ENCODE measurements around the gene C3orf62. TPM values are rescaled to one million over a fixed set of nuclear protein-coding genes. Genes with fewer than 3 reads are reported as not detected.

The C3orf62 gene
- total RNA-seq, 1 experiment from 2014 or later: 6.9 TPM

GRCh38 chr3:49278548-49278947 is 1.5 kb upstream of the C3orf62 start:
- H3K27ac ChIP-seq: no peak overlapping the region
- H3K79me2 ChIP-seq (ENCODE audit: low read depth): no peaks in the 10 kb centered on the region
- no peaks in the 10 kb centered on the region for H3K9me2 ChIP-seq (ENCODE audit: insufficient read depth)
- no peak overlapping the region for H3K4me3 ChIP-seq
- DNase-seq: no peak
- BruUV-seq (replicated peaks): no TSS peak
- ChIA-PET CTCF (no interaction called here), POLR2A (ENCODE audit: unreplicated experiment) (interaction anchor here (0.7 kb wide), 1 partner anchor 874 kb away, joined by 4 read pairs; no protein-coding TSS in a partner anchor)
- H3K4me2 ChIP-seq: no peak overlapping the region
- TF ChIP-seq EZH2 (IDR thresholded peaks at IDR 0.05; ENCODE audit: low read depth): no peak
- TF ChIP-seq, protein P1, sequence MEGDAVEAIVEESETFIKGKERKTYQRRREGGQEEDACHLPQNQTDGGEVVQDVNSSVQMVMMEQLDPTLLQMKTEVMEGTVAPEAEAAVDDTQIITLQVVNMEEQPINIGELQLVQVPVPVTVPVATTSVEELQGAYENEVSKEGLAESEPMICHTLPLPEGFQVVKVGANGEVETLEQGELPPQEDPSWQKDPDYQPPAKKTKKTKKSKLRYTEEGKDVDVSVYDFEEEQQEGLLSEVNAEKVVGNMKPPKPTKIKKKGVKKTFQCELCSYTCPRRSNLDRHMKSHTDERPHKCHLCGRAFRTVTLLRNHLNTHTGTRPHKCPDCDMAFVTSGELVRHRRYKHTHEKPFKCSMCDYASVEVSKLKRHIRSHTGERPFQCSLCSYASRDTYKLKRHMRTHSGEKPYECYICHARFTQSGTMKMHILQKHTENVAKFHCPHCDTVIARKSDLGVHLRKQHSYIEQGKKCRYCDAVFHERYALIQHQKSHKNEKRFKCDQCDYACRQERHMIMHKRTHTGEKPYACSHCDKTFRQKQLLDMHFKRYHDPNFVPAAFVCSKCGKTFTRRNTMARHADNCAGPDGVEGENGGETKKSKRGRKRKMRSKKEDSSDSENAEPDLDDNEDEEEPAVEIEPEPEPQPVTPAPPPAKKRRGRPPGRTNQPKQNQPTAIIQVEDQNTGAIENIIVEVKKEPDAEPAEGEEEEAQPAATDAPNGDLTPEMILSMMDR (conservative IDR thresholded peaks at IDR 0.05): no peak
- H3K9me3 ChIP-seq (ENCODE audit: insufficient read depth, low read depth): no peaks in the 10 kb centered on the region
- H4K20me1 ChIP-seq (ENCODE audit: insufficient read depth): no peaks in the 10 kb centered on the region
- intact Hi-C loops (cut with micrococcal nuclease; ENCODE audit: unreplicated experiment): no loop called here
- no peaks in the 10 kb centered on the region for H3K4me1 ChIP-seq (replicated peaks; ENCODE audit: insufficient read depth)
- no peak overlapping the region for H2AFZ ChIP-seq
- H3K27me3 ChIP-seq (ENCODE audit: insufficient read depth, low read depth): no peaks in the 10 kb centered on the region
- peaks cover 7% of the 10 kb centered on the region; the same call in 1 of the 2 replicates for H3K36me3 ChIP-seq (ENCODE audit: low read depth)
- H3F3A ChIP-seq (ENCODE audit: insufficient read depth, low read depth): no peaks in the 10 kb centered on the region

DNA sequence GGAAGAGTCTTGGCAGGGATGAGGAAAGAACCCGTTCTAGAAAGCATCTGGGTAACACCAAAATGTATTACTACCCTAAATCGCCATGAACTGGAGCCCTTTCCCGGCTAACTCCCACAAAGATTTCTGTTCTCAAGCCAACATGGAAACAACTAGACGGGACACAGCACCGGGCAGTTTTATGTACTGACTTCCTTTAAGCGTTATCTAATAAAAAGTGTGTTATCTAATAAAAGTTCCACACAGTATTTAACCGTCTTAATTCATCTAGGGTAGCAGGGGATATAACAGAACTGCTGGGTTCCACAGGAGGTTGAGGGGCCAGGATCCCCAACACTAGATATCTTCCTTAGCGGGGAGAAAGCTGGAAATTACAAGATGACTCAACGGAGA is 347 bp upstream of the C3orf62 start:
- Histone ChIP-seq H4K20me1 (ENCODE audit: insufficient read depth) (no peaks in the 10 kb centered on the region), H3K4me3 (no peak overlapping the region), H3K27me3 (ENCODE audit: insufficient read depth, low read depth) (no peaks in the 10 kb centered on the region), H3K27ac (no peak overlapping the region), H3K9me2 (ENCODE audit: insufficient read depth) (no peaks in the 10 kb centered on the region), H3F3A (ENCODE audit: insufficient read depth, low read depth) (no peaks in the 10 kb centered on the region), H3K79me2 (ENCODE audit: low read depth) (no peaks in the 10 kb centered on the region), H3K9me3 (ENCODE audit: insufficient read depth, low read depth) (no peaks in the 10 kb centered on the region), H2AFZ (no peak overlapping the region), H3K4me1 (replicated peaks; ENCODE audit: insufficient read depth) (no peaks in the 10 kb centered on the region), H3K4me2 (no peak overlapping the region), H3K36me3 (ENCODE audit: low read depth) (peaks cover 7% of the 10 kb centered on the region; the same call in 1 of the 2 replicates)
- intact Hi-C loops (cut with micrococcal nuclease; ENCODE audit: unreplicated experiment): no loop called here
- POLR2A ChIA-PET (ENCODE audit: unreplicated experiment): no interaction called here
- CTCF ChIA-PET: no interaction called here
- no TSS peak for BruUV-seq (replicated peaks)
- no peak for DNase-seq
- TF ChIP-seq, protein P1 (conservative IDR thresholded peaks at IDR 0.05): no peak

GRCh38 chr3:49273825-49274532 is 3.1 kb downstream of the C3orf62 start:
- H3K9me2 ChIP-seq (ENCODE audit: insufficient read depth): no peaks in the 10 kb centered on the region
- ChIA-PET CTCF (no interaction called here), POLR2A (ENCODE audit: unreplicated experiment) (interaction anchor here (0.5 kb wide), 1 partner anchor 442 kb away, joined by 17 read pairs; no protein-coding TSS in a partner anchor)

More at GRCh38 chr3:49273825-49274532, 3.1 kb downstream of the C3orf62 start:
- Histone ChIP-seq H3K4me2 (no peak overlapping the region), H4K20me1 (ENCODE audit: insufficient read depth) (no peaks in the 10 kb centered on the region), H3K9me3 (ENCODE audit: insufficient read depth, low read depth) (no peaks in the 10 kb centered on the region), H3K4me3 (no peak overlapping the region), H3F3A (ENCODE audit: insufficient read depth, low read depth) (no peaks in the 10 kb centered on the region), H3K27ac (no peak overlapping the region), H3K27me3 (ENCODE audit: insufficient read depth, low read depth) (no peaks in the 10 kb centered on the region), H3K79me2 (ENCODE audit: low read depth) (no peaks in the 10 kb centered on the region), H2AFZ (no peak overlapping the region), H3K4me1 (replicated peaks; ENCODE audit: insufficient read depth) (no peaks in the 10 kb centered on the region), H3K36me3 (ENCODE audit: low read depth) (0 out of 2 replicates have a peak, but pooled peaks cover 7% of the 10 kb centered on the region)
- DNase-seq: no peak
- TF ChIP-seq, protein P1 (conservative IDR thresholded peaks at IDR 0.05): no peak
- TF ChIP-seq EZH2 (IDR thresholded peaks at IDR 0.05; ENCODE audit: low read depth): no peak
- no TSS peak for BruUV-seq (replicated peaks)
- intact Hi-C loops (cut with micrococcal nuclease; ENCODE audit: unreplicated experiment): no loop called here

All from PC-9 (cell line).